H1 (cell line): ENCODE data around the gene TMEM179B. TPM values are rescaled to one million over a fixed set of nuclear protein-coding genes. Genes with fewer than 3 reads are reported as not detected.

Experiments
- CBX5 ChIP-seq: fragments of 300-800, 300-1000 bp; sonication (generic); IDR thresholded peaks from 2 replicates; pipeline ENCODE4 v1.7.1; 2016; ENCODE audit warnings: antibody characterized with exemption, low read length, low read depth
- JUN ChIP-seq: IDR thresholded peaks from 2 replicates; pipeline ENCODE4 v1.6.1; 2011; ENCODE audit warnings: low read depth, mild to moderate bottlenecking, improper control_type of control experiment, low read length
- JUND ChIP-seq: IDR thresholded peaks from 2 replicates; pipeline ENCODE4 v1.6.1; 2011; ENCODE audit warnings: mild to moderate bottlenecking, improper control_type of control experiment, low read length
- KDM4A ChIP-seq: IDR thresholded peaks from one replicate; pipeline ENCODE4 v1.7.1; 2012; ENCODE audit warnings: low read depth, mild to moderate bottlenecking, moderate library complexity, low read length, inconsistent platforms; ENCODE audit not compliant: severe bottlenecking
- PHF8 ChIP-seq: fragments of 200-600 bp; sonication (generic); conservative IDR thresholded peaks from 2 replicates; pipeline ENCODE4 v1.7.1; 2012; ENCODE audit warnings: low read depth, mild to moderate bottlenecking, inconsistent platforms, low read length, moderate library complexity
- POLR2AphosphoS5 ChIP-seq: IDR thresholded peaks from 2 replicates; pipeline ENCODE4 v1.6.1; 2011; ENCODE audit warnings: low read depth, low read length
- SIN3A ChIP-seq, 2 experiments: IDR thresholded peaks in 1 of 2; conservative IDR thresholded peaks in 1 of 2; 2 replicates each; pipeline ENCODE4 v1.6.1; 2011 to 2012; ENCODE audit warnings: low read length in 2 of 2, improper control_type of control experiment in 1 of 2, low read depth in 1 of 2, mild to moderate bottlenecking in 1 of 2
- TBP ChIP-seq: IDR thresholded peaks from 2 replicates; pipeline ENCODE4 v1.6.1; 2011; ENCODE audit warnings: low read depth, low read length, improper control_type of control experiment
- ZNF274 ChIP-seq: IDR thresholded peaks from 2 replicates; pipeline ENCODE4 v1.7.0; 2012; ENCODE audit warnings: low read length, borderline replicate concordance; ENCODE audit errors: extremely low read depth
- polyA plus RNA-seq, 7 experiments: library from polyadenylated mRNA; depleted of rRNA in 3 of 7; stranded (reverse) in 5 of 7; unstranded in 2 of 7; fragments of >200 nt in 5 of 7; fragments of 200-250 nt in 2 of 7; gene quantifications; 1 replicate in 5 of 7; 2 replicates in 1 of 7; 4 replicates in 1 of 7; pipeline versions ENCODE4 v1.2.1 to v1.2.3, GENCODE V29; 2011 to 2013; ENCODE audit warnings: missing spikeins in 2 of 7, mixed read lengths in 2 of 7
- total RNA-seq: library from RNA; stranded (reverse); fragmentation: NEBNext Ultra II Directional; extraction: Animal tissue kit (Norgen Biotek cat#: 25700); gene quantifications from 2 replicates; pipeline ENCODE4 v1.2.1, GENCODE V29; 2021

TMEM179B gene
- total and polyA plus RNA-seq, 2 of the 8 experiments (the other 6 are each of a cell fraction or from before 2014, with no cell fraction given): 18.6 to 62.2 TPM

DNA sequence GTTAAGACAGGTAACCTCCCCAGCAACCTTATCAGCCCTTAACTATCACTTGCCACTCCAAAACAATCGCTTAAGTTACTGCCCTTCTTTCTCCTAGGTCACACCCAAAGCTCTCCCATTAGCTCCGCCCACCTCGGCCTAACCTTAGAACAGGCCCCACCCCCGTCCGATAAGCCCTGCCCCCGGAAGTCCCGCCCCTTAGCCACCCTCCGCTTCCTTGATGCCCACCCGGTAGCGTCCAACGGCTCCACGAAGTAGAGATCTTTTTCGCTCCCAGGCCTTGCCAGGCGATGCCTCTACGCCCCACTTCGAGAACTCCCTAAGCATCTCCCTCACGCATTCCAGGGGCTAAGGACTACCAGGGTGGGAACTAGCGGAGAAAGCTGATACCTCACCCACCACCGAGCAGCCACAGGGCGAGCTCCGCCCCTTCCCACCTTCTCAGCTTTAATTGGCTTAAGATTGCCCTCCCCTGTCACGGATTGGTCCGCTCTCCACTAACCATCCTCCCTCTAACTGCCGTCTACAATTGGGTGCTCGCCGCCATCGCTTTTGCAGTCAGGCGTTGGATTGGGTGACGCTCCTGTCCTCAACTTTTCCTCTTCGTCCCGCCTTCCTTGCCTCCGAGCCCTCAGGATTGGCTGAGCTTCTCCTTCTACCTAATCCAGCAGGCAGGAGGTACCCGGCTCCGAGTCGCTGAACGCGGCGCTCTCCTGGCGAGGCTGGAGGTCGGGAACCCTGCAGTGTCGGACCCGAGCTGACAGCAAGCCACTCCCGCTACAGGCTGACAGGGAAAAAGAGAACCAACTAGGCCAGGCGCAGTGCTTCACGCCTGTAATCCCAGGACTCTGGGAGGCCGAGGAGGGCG is 33.2 kb upstream of the TMEM179B start, which contains the start of gene ZBTB3 (continued):
- TF ChIP-seq PHF8 (peak; percentile 91), CBX5 (no peak), JUND (no peak), KDM4A (peak; percentile 79), ZNF274 (no peak), POLR2AphosphoS5 (peak; percentile 79), TBP (peak; percentile 65; the same call in 1 of the 2 replicates), JUN (no peak), SIN3A (conservative IDR thresholded peaks at IDR 0.05 in 1 of 2, IDR thresholded peaks at IDR 0.05 in 1 of 2; ENCODE audit: low read depth in 1 of 2, low read length in 2 of 2) (peak; percentile 49 to 93; a peak in 3 of 4 replicates)
